VCaP (cell line): ENCODE measurements around the gene TRIOBP.

Experiments used
- H3K27ac ChIP-seq: fragments of 450-650 bp; 2 replicates; pipeline ENCODE4 v1.5.1; 2017
- CTCF ChIP-seq: fragments of 450-650 bp; conservative IDR thresholded peaks from 2 replicates; pipeline ENCODE4 v1.5.1; 2017; ENCODE audit warnings: mild to moderate bottlenecking, moderate library complexity

TRIOBP gene

GRCh38 chr22:37674248-37674647 lies 22.6 kb upstream of the TRIOBP start:
- H3K27ac ChIP-seq = no peak overlapping the region
- TF ChIP-seq CTCF = no peak

GRCh38 chr22:37674951-37675929 lies 21.6 kb upstream of the TRIOBP start, which contains the start of gene LGALS1:
Gene LGALS1, plus strand, starts transcription at chr22:37675636. Its CDS starts 67 bp downstream, at chr22:37675703.
- TF ChIP-seq CTCF = no peak
- H3K27ac ChIP-seq = no peak within 1 kb of the TSS

GRCh38 chr22:37675930-37676735 lies 20.7 kb upstream of the TRIOBP start:
- TF ChIP-seq CTCF = no peak
- H3K27ac ChIP-seq = no peak overlapping the region

GRCh38 chr22:37676736-37677492 lies 19.9 kb upstream of the TRIOBP start:
- H3K27ac ChIP-seq = no peak overlapping the region
- TF ChIP-seq CTCF = no peak

- H3K27ac ChIP-seq = no peak overlapping the region
- TF ChIP-seq CTCF = no peak
Measured at GRCh38 chr22:37677493-37677974, 19.3 kb upstream of the TRIOBP start.

- no peak overlapping the region for H3K27ac ChIP-seq
- TF ChIP-seq CTCF = no peak
Measured at GRCh38 chr22:37678372-37678771, 18.5 kb upstream of the TRIOBP start.
